ENCODE results near the gene MLST8. TPM values are rescaled to one million over a fixed set of nuclear protein-coding genes. Genes with fewer than 3 reads are reported as not detected.

The MLST8 gene
- total RNA-seq, 1 experiment from 2014 or later, result 58.7 TPM

DNA sequence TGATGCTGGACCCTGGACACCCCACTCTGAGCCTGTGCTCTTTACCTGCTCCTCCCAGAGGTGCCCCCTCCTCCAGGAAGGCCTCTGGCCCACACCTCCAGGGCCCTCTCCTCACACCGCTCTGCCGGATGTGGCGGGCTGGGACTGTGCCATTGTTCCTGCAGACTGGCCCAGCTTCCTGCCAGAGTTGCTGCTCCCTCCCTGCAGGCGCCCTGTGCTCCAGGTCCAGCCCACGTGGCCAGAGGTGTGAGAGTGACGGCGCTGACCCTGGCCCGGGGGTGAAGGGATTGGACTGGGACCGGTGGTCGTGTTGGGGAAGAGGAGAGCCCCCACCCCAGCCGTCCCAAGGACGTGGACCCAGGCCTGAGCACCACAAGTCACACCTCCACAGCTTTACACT is 23.8 kb downstream of the MLST8 start:
- Histone ChIP-seq H3K9me3 (ENCODE audit: control insufficient read depth in 1 of 2, insufficient read depth in 1 of 2, low read depth in 1 of 2, low read length in 2 of 2) (no peaks in the 10 kb centered on the region), H3K9ac (ENCODE audit: low read length) (no peak overlapping the region), H3K9me2 (ENCODE audit: insufficient read depth) (no peaks in the 10 kb centered on the region), H3K27ac (ENCODE audit: low read depth, low read length) (no peak overlapping the region; the same call in 1 of the 2 replicates), H3K36me3 (ENCODE audit: control insufficient read depth in 1 of 2, insufficient read depth in 2 of 2, low read length in 2 of 2) (peaks cover 9 to 19% of the 10 kb centered on the region in 2 experiments; a peak in 3 of 4 replicates), H3K4me2 (ENCODE audit: low read length) (no peak overlapping the region), H3K79me2 (ENCODE audit: insufficient read depth, low read length) (peaks cover 57% of the 10 kb centered on the region), H3K27me3 (ENCODE audit: insufficient read depth, low read length) (no peaks in the 10 kb centered on the region), H3K4me3 (replicated peaks in 1 of 2; ENCODE audit: low read depth in 1 of 2, low read length in 2 of 2) (no peak overlapping the region), H3K4me1 (ENCODE audit: control insufficient read depth in 1 of 2, insufficient read depth in 2 of 2, low read length in 2 of 2) (peaks cover 19 to 21% of the 10 kb centered on the region in 2 experiments), H2AFZ (ENCODE audit: low read depth, low read length, poor library complexity, severe bottlenecking) (no peak overlapping the region), H4K20me1 (ENCODE audit: insufficient read depth) (no peaks in the 10 kb centered on the region; the same call in 1 of the 2 replicates)
- ChIA-PET CTCF (no interaction called here), POLR2A (no interaction called here), RAD21 (ENCODE audit: low non-redundant PET in 1 of 2, low total read pairs in 2 of 2, uncharacterized antibody in 2 of 2, unreplicated experiment in 2 of 2) (no interaction called here)
- TF ChIP-seq, protein P1, sequence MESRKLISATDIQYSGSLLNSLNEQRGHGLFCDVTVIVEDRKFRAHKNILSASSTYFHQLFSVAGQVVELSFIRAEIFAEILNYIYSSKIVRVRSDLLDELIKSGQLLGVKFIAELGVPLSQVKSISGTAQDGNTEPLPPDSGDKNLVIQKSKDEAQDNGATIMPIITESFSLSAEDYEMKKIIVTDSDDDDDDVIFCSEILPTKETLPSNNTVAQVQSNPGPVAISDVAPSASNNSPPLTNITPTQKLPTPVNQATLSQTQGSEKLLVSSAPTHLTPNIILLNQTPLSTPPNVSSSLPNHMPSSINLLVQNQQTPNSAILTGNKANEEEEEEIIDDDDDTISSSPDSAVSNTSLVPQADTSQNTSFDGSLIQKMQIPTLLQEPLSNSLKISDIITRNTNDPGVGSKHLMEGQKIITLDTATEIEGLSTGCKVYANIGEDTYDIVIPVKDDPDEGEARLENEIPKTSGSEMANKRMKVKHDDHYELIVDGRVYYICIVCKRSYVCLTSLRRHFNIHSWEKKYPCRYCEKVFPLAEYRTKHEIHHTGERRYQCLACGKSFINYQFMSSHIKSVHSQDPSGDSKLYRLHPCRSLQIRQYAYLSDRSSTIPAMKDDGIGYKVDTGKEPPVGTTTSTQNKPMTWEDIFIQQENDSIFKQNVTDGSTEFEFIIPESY (IDR thresholded peaks at IDR 0.05; ENCODE audit: extremely low read depth, insufficient replicate concordance, low read length), result no peak
- no peak for TF ChIP-seq CEBPB (IDR thresholded peaks at IDR 0.05; ENCODE audit: low read depth)
- no peak for TF ChIP-seq SIN3A (IDR thresholded peaks at IDR 0.05; ENCODE audit: low read depth)
- intact Hi-C loops (cut with micrococcal nuclease), result no loop called here
- no peak for DNase-seq (ENCODE audit: low read depth, low spot score)
- ATAC-seq, result no peak
- BruUV-seq (replicated peaks), result no TSS peak

DNA sequence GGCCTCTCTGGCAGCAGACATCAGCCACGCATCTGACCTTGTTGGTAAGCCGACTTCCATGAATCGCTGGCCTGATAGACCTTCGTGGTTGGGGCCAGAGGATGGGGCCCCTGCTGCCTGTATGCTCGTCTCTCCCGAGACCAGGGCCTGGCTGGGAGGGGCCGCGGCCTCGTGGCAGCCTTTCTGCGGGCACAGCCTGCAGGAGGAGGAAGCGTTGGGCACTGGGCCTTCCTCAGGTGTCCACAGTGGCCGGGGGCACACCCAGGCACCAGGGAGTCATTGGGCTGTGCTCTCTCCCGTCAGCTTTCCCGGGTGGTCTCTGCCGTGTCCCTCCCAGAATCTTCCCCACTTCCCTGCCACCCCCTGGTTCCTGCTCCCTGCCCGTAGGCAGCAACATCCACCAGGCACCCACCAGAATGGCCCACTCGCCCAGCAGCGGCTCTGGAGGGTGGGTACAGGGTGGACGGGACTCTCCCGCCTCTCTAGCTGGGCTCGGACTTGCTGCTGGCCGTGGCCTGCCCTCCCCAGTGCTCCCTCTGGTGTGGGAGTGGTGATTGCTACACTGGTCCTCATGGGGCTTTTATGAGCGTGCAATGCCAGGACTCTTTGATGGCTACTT is 24.5 kb downstream of the MLST8 start:
- ChIA-PET CTCF (no interaction called here), POLR2A (no interaction called here), RAD21 (ENCODE audit: low non-redundant PET in 1 of 2, low total read pairs in 2 of 2, uncharacterized antibody in 2 of 2, unreplicated experiment in 2 of 2) (no interaction called here)
- H3K9me2 ChIP-seq (ENCODE audit: insufficient read depth), result no peaks in the 10 kb centered on the region
- peaks cover 50% of the 10 kb centered on the region for H3K79me2 ChIP-seq (ENCODE audit: insufficient read depth, low read length)
- H3K4me3 ChIP-seq (replicated peaks in 1 of 2; ENCODE audit: low read depth in 1 of 2, low read length in 2 of 2), result no peak overlapping the region
- H3K4me2 ChIP-seq (ENCODE audit: low read length), result no peak overlapping the region
- H4K20me1 ChIP-seq (ENCODE audit: insufficient read depth), result no peaks in the 10 kb centered on the region; the same call in 1 of the 2 replicates
- BruUV-seq (replicated peaks), result no TSS peak
- H3K9me3 ChIP-seq (ENCODE audit: control insufficient read depth in 1 of 2, insufficient read depth in 1 of 2, low read depth in 1 of 2, low read length in 2 of 2), result no peaks in the 10 kb centered on the region
- H2AFZ ChIP-seq (ENCODE audit: low read depth, low read length, poor library complexity, severe bottlenecking), result no peak overlapping the region
- H3K36me3 ChIP-seq (ENCODE audit: control insufficient read depth in 1 of 2, insufficient read depth in 2 of 2, low read length in 2 of 2), result peaks cover 9 to 19% of the 10 kb centered on the region in 2 experiments; a peak in 3 of 4 replicates
- no peak for ATAC-seq
- intact Hi-C loops (cut with micrococcal nuclease), result no loop called here
- no peak overlapping the region; the same call in 1 of the 2 replicates for H3K27ac ChIP-seq (ENCODE audit: low read depth, low read length)
- H3K27me3 ChIP-seq (ENCODE audit: insufficient read depth, low read length), result no peaks in the 10 kb centered on the region
- H3K4me1 ChIP-seq (ENCODE audit: control insufficient read depth in 1 of 2, insufficient read depth in 2 of 2, low read length in 2 of 2), result peaks cover 19 to 20% of the 10 kb centered on the region in 2 experiments
- no peak for DNase-seq (ENCODE audit: low read depth, low spot score)
- no peak overlapping the region for H3K9ac ChIP-seq (ENCODE audit: low read length)
- TF ChIP-seq, protein P2, sequence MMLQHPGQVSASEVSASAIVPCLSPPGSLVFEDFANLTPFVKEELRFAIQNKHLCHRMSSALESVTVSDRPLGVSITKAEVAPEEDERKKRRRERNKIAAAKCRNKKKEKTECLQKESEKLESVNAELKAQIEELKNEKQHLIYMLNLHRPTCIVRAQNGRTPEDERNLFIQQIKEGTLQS (IDR thresholded peaks at IDR 0.05), result no peak
- no peak for TF ChIP-seq YY1 (IDR thresholded peaks at IDR 0.05; ENCODE audit: extremely low read depth, insufficient replicate concordance, low read depth, low read length)
- no peak for TF ChIP-seq CEBPB (IDR thresholded peaks at IDR 0.05; ENCODE audit: low read depth)
- TF ChIP-seq RAD21 (IDR thresholded peaks at IDR 0.05; ENCODE audit: low read depth), result no peak
- TF ChIP-seq JUND (IDR thresholded peaks at IDR 0.05), result no peak
- no peak for TF ChIP-seq TCF7L2 (IDR thresholded peaks at IDR 0.05; ENCODE audit: borderline replicate concordance, extremely low read depth, insufficient read depth, insufficient read length)
- TF ChIP-seq POLR2AphosphoS5 (IDR thresholded peaks at IDR 0.05; ENCODE audit: low read depth, low read length), result no peak
- TF ChIP-seq EGR1 (IDR thresholded peaks at IDR 0.05; ENCODE audit: low read depth), result no peak
- TF ChIP-seq, protein P3, sequence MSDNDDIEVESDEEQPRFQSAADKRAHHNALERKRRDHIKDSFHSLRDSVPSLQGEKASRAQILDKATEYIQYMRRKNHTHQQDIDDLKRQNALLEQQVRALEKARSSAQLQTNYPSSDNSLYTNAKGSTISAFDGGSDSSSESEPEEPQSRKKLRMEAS (IDR thresholded peaks at IDR 0.05), result no peak
- no peak for TF ChIP-seq SRF (IDR thresholded peaks at IDR 0.05; ENCODE audit: low read depth)
- no peak for TF ChIP-seq ELF1 (IDR thresholded peaks at IDR 0.05; ENCODE audit: borderline replicate concordance, low read depth)
- no peak for TF ChIP-seq ZNF274 (IDR thresholded peaks at IDR 0.05; ENCODE audit: low read depth, low read length)
- TF ChIP-seq SP1 (IDR thresholded peaks at IDR 0.05; ENCODE audit: low read depth), result no peak
- TF ChIP-seq CBX3 (IDR thresholded peaks at IDR 0.05; ENCODE audit: low read depth), result no peak
- no peak for TF ChIP-seq FOSL1 (IDR thresholded peaks at IDR 0.05; ENCODE audit: low read depth)
